DOHH2 (cell line): ENCODE data around the gene AEN.

Source experiments
- H3F3A ChIP-seq: fragments of 200-600 bp; sonication (generic), shearing (Covaris generic); 2 replicates; pipeline ENCODE4 v1.6.0; 2016; ENCODE audit warnings: antibody characterized with exemption, mild to moderate bottlenecking; ENCODE audit not compliant: control insufficient read depth, insufficient read depth
- H3K27ac ChIP-seq: fragments of 200-600 bp; sonication (generic); 2 replicates; pipeline ENCODE4 v1.5.1; 2014; ENCODE audit warnings: low read depth, mild to moderate bottlenecking, low read length, moderate library complexity
- H3K27me3 ChIP-seq: fragments of 200-600 bp; sonication (generic); 2 replicates; pipeline ENCODE4 v1.6.1; 2014; ENCODE audit warnings: mild to moderate bottlenecking, low read length, mixed read lengths; ENCODE audit not compliant: control insufficient read depth
- H3K36me3 ChIP-seq: fragments of 200-600 bp; sonication (generic); 2 replicates; pipeline ENCODE4 v1.6.1; 2014; ENCODE audit warnings: mild to moderate bottlenecking, low read length, moderate library complexity, mixed read lengths; ENCODE audit not compliant: control insufficient read depth
- H3K4me1 ChIP-seq: fragments of 200-600 bp; sonication (generic); 2 replicates; pipeline ENCODE4 v1.6.1; 2014; ENCODE audit warnings: mild to moderate bottlenecking, low read length, mixed read lengths; ENCODE audit not compliant: control insufficient read depth
- H3K4me2 ChIP-seq: fragments of 200-600 bp; sonication (generic); 2 replicates; pipeline ENCODE4 v1.6.0; 2014; ENCODE audit warnings: mild to moderate bottlenecking, low read length, moderate library complexity
- H3K4me3 ChIP-seq: fragments of 200-600 bp; sonication (generic); 2 replicates; pipeline ENCODE4 v1.5.1; 2014; ENCODE audit warnings: mild to moderate bottlenecking, low read length, mixed read lengths
- H3K79me2 ChIP-seq: fragments of 200-600 bp; sonication (generic); 2 replicates; pipeline ENCODE4 v1.6.1; 2014; ENCODE audit warnings: mild to moderate bottlenecking, low read length, mixed read lengths; ENCODE audit not compliant: control insufficient read depth
- H3K9me2 ChIP-seq: fragments of 200-600 bp; sonication (generic); replicated peaks from 2 replicates; pipeline ENCODE4 v1.6.1; 2014; ENCODE audit warnings: mild to moderate bottlenecking, low read length, mixed read lengths; ENCODE audit not compliant: control insufficient read depth
- H3K9me3 ChIP-seq: fragments of 200-600 bp; sonication (generic); 2 replicates; pipeline ENCODE4 v1.6.1; 2014; ENCODE audit warnings: antibody characterized with exemption, low read length, mixed read lengths; ENCODE audit not compliant: control insufficient read depth, insufficient read depth
- H4K20me1 ChIP-seq: fragments of 200-600 bp; sonication (generic); 2 replicates; pipeline ENCODE4 v1.6.0; 2014; ENCODE audit warnings: low read depth, mild to moderate bottlenecking, antibody characterized with exemption, low read length, moderate library complexity; ENCODE audit not compliant: control insufficient read depth, insufficient read depth
- EZH2phosphoT487 ChIP-seq: fragments of 200-600 bp; sonication (generic); IDR thresholded peaks from 2 replicates; pipeline ENCODE4 v1.6.1; 2017; ENCODE audit warnings: borderline replicate concordance, mild to moderate bottlenecking, antibody characterized with exemption, low read length, moderate library complexity, mixed read lengths
- TF ChIP-seq, protein P1 (sequence below): fragments of 200-600 bp; sonication (generic); IDR thresholded peaks from one replicate; pipeline ENCODE4 v1.5.1; 2014; ENCODE audit warnings: antibody characterized with exemption, mild to moderate bottlenecking, low read depth, low read length; ENCODE audit not compliant: poor library complexity, severe bottlenecking

AEN gene

DNA sequence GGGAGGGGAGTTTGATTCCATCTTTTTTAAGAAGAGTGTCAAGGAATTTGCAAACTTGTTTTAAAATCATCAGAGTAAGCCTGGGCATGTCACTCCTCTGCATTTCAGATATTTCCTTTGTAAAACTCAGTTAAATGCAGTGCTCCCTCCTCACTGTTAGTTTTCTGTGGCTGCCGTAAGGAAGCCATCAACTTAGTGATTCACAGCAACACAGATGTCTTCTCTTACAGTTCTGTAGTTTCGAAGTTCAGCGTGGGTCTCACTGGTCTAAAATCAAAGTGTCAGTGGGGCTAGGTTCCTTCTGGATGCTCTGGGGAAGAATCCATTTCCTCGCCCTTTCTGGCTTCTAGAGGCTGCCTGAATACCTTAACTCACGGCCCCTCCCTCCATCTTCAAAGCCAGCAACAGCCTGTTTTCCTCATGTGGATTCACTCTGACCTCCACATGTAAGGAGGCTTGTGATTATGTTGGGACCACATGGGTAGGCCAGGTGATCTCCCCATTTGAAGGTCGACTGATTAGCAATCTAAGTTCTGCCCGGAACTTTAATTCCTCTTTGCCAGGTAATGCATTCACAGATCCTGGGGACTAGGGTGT is 30.1 kb downstream of the AEN start:
- no peaks in the 10 kb centered on the region for H3K9me3 ChIP-seq
- H4K20me1 ChIP-seq: no peaks in the 10 kb centered on the region
- peak overlapping the region; percentile 4; the same call in 1 of the 2 replicates for H3K4me2 ChIP-seq
- H3K79me2 ChIP-seq: peaks cover 34% of the 10 kb centered on the region
- no peaks in the 10 kb centered on the region for H3K27me3 ChIP-seq
- peaks cover 85% of the 10 kb centered on the region for H3K4me1 ChIP-seq
- peaks cover 75% of the 10 kb centered on the region for H3K36me3 ChIP-seq
- peaks cover 37% of the 10 kb centered on the region for H3F3A ChIP-seq
- no peaks in the 10 kb centered on the region for H3K9me2 ChIP-seq
- TF ChIP-seq, protein P1, sequence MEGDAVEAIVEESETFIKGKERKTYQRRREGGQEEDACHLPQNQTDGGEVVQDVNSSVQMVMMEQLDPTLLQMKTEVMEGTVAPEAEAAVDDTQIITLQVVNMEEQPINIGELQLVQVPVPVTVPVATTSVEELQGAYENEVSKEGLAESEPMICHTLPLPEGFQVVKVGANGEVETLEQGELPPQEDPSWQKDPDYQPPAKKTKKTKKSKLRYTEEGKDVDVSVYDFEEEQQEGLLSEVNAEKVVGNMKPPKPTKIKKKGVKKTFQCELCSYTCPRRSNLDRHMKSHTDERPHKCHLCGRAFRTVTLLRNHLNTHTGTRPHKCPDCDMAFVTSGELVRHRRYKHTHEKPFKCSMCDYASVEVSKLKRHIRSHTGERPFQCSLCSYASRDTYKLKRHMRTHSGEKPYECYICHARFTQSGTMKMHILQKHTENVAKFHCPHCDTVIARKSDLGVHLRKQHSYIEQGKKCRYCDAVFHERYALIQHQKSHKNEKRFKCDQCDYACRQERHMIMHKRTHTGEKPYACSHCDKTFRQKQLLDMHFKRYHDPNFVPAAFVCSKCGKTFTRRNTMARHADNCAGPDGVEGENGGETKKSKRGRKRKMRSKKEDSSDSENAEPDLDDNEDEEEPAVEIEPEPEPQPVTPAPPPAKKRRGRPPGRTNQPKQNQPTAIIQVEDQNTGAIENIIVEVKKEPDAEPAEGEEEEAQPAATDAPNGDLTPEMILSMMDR: no peak
- TF ChIP-seq EZH2phosphoT487: no peak
- no peak overlapping the region for H3K27ac ChIP-seq
- H3K4me3 ChIP-seq: no peak overlapping the region

DNA sequence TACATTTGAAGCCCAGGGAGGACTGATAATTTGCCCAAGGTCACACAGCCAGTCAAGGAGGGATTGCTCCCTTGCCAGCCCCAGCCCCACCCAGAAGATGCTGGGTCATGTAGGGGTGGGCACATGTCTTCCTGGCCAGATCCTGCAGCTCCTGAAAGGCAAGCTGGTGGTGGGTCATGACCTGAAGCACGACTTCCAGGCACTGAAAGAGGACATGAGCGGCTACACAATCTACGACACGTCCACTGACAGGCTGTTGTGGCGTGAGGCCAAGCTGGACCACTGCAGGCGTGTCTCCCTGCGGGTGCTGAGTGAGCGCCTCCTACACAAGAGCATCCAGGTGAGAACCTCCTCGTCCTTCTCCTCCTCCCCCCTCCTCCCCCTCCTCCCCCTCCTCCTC is 30.8 kb downstream of the AEN start:
- Histone ChIP-seq H3K36me3 (peaks cover 69% of the 10 kb centered on the region), H3K9me3 (no peaks in the 10 kb centered on the region), H3K27ac (no peak overlapping the region), H3K4me3 (no peak overlapping the region; the same call in 1 of the 2 replicates), H3K4me1 (peaks cover 85% of the 10 kb centered on the region), H3K9me2 (no peaks in the 10 kb centered on the region), H4K20me1 (no peaks in the 10 kb centered on the region), H3K4me2 (peak overlapping the region; percentile 4; the same call in 1 of the 2 replicates), H3K27me3 (no peaks in the 10 kb centered on the region), H3F3A (peaks cover 38% of the 10 kb centered on the region), H3K79me2 (peaks cover 27% of the 10 kb centered on the region)
- TF ChIP-seq, protein P1: no peak
- no peak for TF ChIP-seq EZH2phosphoT487

DNA sequence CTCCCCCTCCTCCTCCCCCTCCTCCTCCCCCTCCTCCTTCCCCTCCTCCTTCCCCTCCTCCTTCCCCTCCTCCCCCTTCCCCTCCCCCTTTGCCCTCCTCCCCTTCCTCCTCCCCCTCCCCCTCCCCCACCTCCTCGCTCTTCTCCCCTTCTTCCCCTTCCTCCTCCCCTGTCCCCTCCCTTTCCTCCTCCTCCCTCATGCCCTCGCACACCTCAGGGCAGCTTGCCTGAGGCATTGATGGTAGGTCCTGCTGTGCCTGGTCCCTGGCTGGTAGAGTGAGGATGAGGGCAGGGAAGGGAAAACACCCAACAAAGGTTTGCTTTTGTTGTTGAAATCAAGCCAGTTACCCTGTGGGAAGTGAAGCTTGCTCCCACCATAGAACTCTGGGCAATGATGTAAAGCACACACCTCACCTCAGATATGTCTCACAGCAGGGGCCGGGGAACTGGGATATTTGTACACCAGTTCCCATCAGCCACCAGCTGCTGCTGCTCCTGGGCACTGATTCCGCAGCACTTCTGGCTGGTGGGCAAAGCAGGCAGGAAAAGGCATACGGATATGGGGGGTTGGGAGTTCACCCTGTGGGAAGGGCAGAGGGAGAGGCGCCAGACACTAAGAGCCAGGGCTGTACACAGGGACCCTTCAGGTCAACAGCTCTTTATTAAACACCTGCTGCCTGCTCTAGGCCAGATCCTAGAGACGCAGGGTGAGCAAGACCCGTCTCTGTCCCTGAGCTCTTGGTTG is 31.5 kb downstream of the AEN start:
- no peaks in the 10 kb centered on the region for H3K9me3 ChIP-seq
- H3K79me2 ChIP-seq: peaks cover 26% of the 10 kb centered on the region
- H4K20me1 ChIP-seq: no peaks in the 10 kb centered on the region
- TF ChIP-seq, protein P1: no peak
- TF ChIP-seq EZH2phosphoT487: no peak
- peaks cover 85% of the 10 kb centered on the region for H3K4me1 ChIP-seq
- no peaks in the 10 kb centered on the region for H3K27me3 ChIP-seq
- H3K4me2 ChIP-seq: peak overlapping the region; percentile 33; the same call in 1 of the 2 replicates
- no peak overlapping the region for H3K4me3 ChIP-seq
- H3K9me2 ChIP-seq: no peaks in the 10 kb centered on the region
- peaks cover 65% of the 10 kb centered on the region for H3K36me3 ChIP-seq
- H3F3A ChIP-seq: peaks cover 34% of the 10 kb centered on the region
- H3K27ac ChIP-seq: no peak overlapping the region
